CD4-positive, CD25-positive, alpha-beta regulatory T cell (primary cell): ENCODE results near the gene CD93. TPM values are rescaled to one million over a fixed set of nuclear protein-coding genes. Genes with fewer than 3 reads are reported as not detected.

ENCODE experiments used
- ATAC-seq, 2 donors: fragments of 150-1000 bp; cut with Tn5 transposase; one replicate each; pipeline ENCODE4 v1.10.0; 2021; ENCODE audit warnings: low read depth in 2 of 2, moderate number of reproducible peaks in 2 of 2, moderate library complexity in 1 of 2
- DNase-seq, 3 donors: peaks; one replicate each; pipeline versions ENCODE4 v3.0.0 to v3.0.0-alpha.2; 2012 to 2022; ENCODE audit warnings: mixed read lengths in 1 of 3
- H3K27ac ChIP-seq: one replicate; pipeline ENCODE4 v1.7.0; 2013; ENCODE audit warnings: mild to moderate bottlenecking, low read length; ENCODE audit not compliant: insufficient read depth, poor library complexity, severe bottlenecking
- H3K27me3 ChIP-seq: one replicate; pipeline ENCODE4 v1.7.0; 2013; ENCODE audit warnings: low read length; ENCODE audit not compliant: control insufficient read depth, insufficient read depth
- H3K36me3 ChIP-seq: one replicate; pipeline ENCODE4 v1.7.0; 2013; ENCODE audit warnings: mild to moderate bottlenecking, low read length, moderate library complexity; ENCODE audit not compliant: control insufficient read depth, insufficient read depth
- H3K4me1 ChIP-seq: 2 replicates; pipeline ENCODE4 v1.7.0; 2013; ENCODE audit warnings: mild to moderate bottlenecking, low read length; ENCODE audit not compliant: insufficient read depth, control insufficient read depth, poor library complexity, severe bottlenecking
- H3K4me3 ChIP-seq: one replicate; pipeline ENCODE4 v1.7.0; 2013; ENCODE audit warnings: low read depth, mild to moderate bottlenecking, low read length, moderate library complexity
- H3K9me3 ChIP-seq, 2 experiments: 1 replicate in 1 of 2; 2 replicates in 1 of 2; pipeline ENCODE4 v1.7.0; 2013; ENCODE audit warnings: low read length in 2 of 2, mild to moderate bottlenecking in 1 of 2, moderate library complexity in 1 of 2; ENCODE audit not compliant: control insufficient read depth in 2 of 2
- H3K27ac Mint-ChIP-seq, 3 donors: one replicate each; pipeline ENCODE4 v1.8.0; 2020 to 2022; ENCODE audit warnings: mild to moderate bottlenecking in 3 of 3, mixed read lengths in 3 of 3, moderate library complexity in 2 of 3
- H3K27me3 Mint-ChIP-seq: one replicate; pipeline ENCODE4 v1.8.0; 2022; ENCODE audit warnings: mild to moderate bottlenecking, mixed read lengths
- H3K36me3 Mint-ChIP-seq: one replicate; pipeline ENCODE4 v1.8.0; 2020; ENCODE audit warnings: mixed read lengths
- H3K4me1 Mint-ChIP-seq, 4 donors: one replicate each; pipeline ENCODE4 v1.8.0; 2020 to 2022; ENCODE audit warnings: mixed read lengths in 4 of 4, mild to moderate bottlenecking in 1 of 4
- H3K4me3 Mint-ChIP-seq, 4 donors: one replicate each; pipeline ENCODE4 v1.8.0; 2020 to 2022; ENCODE audit warnings: mild to moderate bottlenecking in 4 of 4, mixed read lengths in 4 of 4, moderate library complexity in 3 of 4
- H3K9me3 Mint-ChIP-seq, 7 donors: one replicate each; pipeline ENCODE4 v1.8.0; 2020 to 2022; ENCODE audit warnings: mixed read lengths in 7 of 7, mild to moderate bottlenecking in 3 of 7, moderate library complexity in 2 of 7
- polyA plus RNA-seq, 4 donors: library from polyadenylated mRNA; unstranded; fragments of 300-500 nt; fragmentation: Illumina TruSeq; gene quantifications; one replicate each; pipeline ENCODE4 v1.2.3, GENCODE V29; 2021
- total RNA-seq: library from RNA; stranded (reverse); gene quantifications from one replicate; pipeline ENCODE4 v1.2.3, GENCODE V29; 2022

The CD93 gene
- total and polyA plus RNA-seq, 5 donors from 2014 or later = 0.12 to 3.3 (median 0.30) TPM

DNA sequence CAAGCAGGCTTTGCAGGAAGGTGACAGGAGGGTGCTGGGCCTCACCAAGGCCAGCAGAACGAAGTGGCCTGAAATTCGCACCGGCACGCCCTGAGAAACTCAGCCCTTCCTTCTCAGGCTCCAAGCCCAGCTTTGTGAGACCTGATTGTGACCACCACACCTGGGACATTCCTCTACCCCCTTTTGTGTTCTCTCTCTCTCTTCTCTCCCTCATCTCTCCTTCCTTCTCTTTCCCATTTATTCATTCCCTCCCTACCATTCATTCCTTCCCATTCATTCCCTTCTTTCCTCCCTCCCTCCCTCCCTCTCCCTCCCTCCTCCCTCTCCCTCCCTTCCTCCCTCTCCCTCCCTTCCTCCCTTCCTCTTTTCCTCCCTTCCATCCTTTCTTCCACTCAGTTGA is 8.8 kb downstream of the CD93 start:
- no peaks in the 10 kb centered on the region for H3K4me1 ChIP-seq
- Mint-ChIP-seq H3K27ac (no peak overlapping the region), H3K4me3 (no peak overlapping the region), H3K27me3 (peaks cover 7% of the 10 kb centered on the region), H3K9me3 (no peaks in the 10 kb centered on the region), H3K4me1 (peaks cover 0 to 7% (median 3%) of the 10 kb centered on the region in 4 donors), H3K36me3 (no peaks in the 10 kb centered on the region)
- no peak overlapping the region for H3K4me3 ChIP-seq
- H3K27ac ChIP-seq = no peak overlapping the region
- no peaks in the 10 kb centered on the region for H3K27me3 ChIP-seq
- H3K36me3 ChIP-seq = no peaks in the 10 kb centered on the region
- DNase-seq (no peak), ATAC-seq (no peak)
- no peaks in the 10 kb centered on the region for H3K9me3 ChIP-seq

DNA sequence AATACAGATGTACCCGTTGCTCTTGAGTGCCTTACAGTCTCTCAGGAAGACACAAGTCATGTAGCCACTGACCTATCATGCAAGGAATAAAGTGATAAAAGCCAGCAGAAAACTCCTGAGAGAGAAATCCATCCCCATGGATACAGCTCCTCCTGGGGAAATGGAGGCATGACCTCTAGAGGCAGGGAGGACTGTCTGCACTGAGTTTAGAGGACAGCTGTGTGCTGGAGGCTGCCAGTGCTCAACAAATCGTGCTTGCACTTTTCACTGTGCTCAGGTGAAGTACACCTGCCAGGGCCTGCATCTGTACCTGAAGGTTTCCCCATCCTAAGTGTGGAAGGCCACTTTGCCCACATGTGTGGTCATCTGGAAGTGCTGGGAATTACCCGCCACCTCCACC is 12.1 kb downstream of the CD93 start:
- no peaks in the 10 kb centered on the region for H3K9me3 ChIP-seq
- Mint-ChIP-seq H3K9me3 (no peaks in the 10 kb centered on the region), H3K4me1 (no peaks in the 10 kb centered on the region), H3K27me3 (peaks cover 7% of the 10 kb centered on the region), H3K4me3 (no peak overlapping the region), H3K36me3 (no peaks in the 10 kb centered on the region), H3K27ac (no peak overlapping the region)
- no peak overlapping the region for H3K4me3 ChIP-seq
- H3K27me3 ChIP-seq = no peaks in the 10 kb centered on the region
- H3K4me1 ChIP-seq = no peaks in the 10 kb centered on the region
- ATAC-seq (no peak), DNase-seq (no peak)
- H3K27ac ChIP-seq = no peak overlapping the region
- no peaks in the 10 kb centered on the region for H3K36me3 ChIP-seq

DNA sequence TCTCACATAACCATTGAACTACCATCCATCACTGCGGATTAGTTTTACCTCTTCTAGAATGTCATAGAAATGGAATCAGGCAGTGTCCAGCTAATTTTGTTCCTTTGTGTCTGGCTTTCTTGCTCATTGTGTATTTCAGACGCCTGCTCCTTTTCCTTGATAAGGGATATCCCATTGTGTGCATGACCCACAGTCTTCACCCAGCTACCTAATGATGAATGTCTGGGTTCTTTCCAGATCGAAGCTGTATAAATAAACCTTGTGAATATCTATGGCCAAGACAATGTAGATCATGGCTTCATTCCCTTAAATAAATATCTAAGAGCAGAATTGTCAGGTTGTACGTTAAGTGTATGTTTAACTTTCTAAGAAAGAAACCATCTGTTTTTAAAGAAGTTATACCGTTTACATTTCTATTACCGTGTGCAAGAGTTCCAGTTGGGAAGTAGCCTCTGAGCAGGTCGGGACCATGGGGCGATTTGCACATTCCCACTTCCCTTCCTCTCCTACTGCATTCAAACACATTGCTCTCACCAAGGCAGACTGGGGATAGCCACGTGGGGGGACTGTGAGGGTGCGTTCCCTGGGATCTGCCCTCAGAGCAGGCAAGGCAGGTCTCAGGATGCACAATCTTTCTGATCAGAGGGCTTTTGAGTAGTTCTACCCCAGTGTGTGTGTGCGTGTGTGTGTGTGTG is 13.1 kb downstream of the CD93 start:
- Histone ChIP-seq H3K4me3 (no peak overlapping the region), H3K36me3 (no peaks in the 10 kb centered on the region), H3K27ac (no peak overlapping the region), H3K27me3 (peaks cover 3% of the 10 kb centered on the region), H3K4me1 (no peaks in the 10 kb centered on the region), H3K9me3 (no peaks in the 10 kb centered on the region)
- Mint-ChIP-seq H3K4me3 (no peak overlapping the region), H3K4me1 (no peaks in the 10 kb centered on the region), H3K27me3 (peaks cover 11% of the 10 kb centered on the region), H3K27ac (no peak overlapping the region), H3K9me3 (no peaks in the 10 kb centered on the region), H3K36me3 (no peaks in the 10 kb centered on the region)
- DNase-seq (no peak), ATAC-seq (no peak)

DNA sequence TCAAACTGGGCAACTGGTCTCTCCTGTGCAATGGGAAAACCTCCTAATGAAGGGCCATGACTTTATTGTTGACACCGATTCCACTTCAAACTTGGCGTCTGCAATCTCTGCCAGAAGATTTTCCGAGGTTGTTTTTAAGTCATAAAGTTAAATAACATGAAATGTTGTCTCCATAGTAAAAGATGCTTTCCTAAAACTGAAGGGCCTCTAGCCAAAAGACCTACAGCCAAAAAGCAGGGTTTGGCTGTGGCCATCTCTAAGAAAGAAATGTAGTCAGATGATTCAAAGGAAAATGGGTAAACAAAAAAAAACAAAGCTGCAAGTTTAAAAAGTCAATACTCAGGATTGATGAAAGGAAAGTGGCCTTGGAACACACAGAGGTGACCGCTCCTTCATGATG is 14.1 kb downstream of the CD93 start:
- peaks cover 3% of the 10 kb centered on the region for H3K27me3 ChIP-seq
- Mint-ChIP-seq H3K4me3 (no peak overlapping the region), H3K27ac (no peak overlapping the region), H3K4me1 (no peaks in the 10 kb centered on the region), H3K27me3 (peaks cover 10% of the 10 kb centered on the region), H3K9me3 (no peaks in the 10 kb centered on the region), H3K36me3 (no peaks in the 10 kb centered on the region)
- no peak overlapping the region for H3K27ac ChIP-seq
- DNase-seq (no peak), ATAC-seq (no peak)
- H3K36me3 ChIP-seq = no peaks in the 10 kb centered on the region
- no peak overlapping the region for H3K4me3 ChIP-seq
- no peaks in the 10 kb centered on the region for H3K9me3 ChIP-seq
- no peaks in the 10 kb centered on the region for H3K4me1 ChIP-seq

DNA sequence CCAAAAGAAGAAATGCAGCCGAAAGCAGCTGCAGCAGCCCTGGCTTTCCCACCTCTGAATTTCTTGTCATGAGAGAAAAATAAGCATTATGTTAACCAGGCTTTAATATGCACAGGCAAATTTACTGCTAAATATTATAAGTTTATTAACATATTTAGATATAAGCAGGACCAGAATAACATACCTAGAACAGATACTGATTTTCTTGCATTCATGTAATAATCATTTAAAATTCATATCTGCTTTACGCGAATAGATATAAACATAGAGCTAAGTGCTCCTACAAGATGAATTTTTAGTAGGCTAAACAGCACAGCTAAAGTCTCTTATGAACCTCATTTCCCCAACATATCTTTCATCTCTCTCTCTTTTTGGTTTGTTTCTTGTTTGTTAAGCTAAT is 14.7 kb downstream of the CD93 start:
- peaks cover 3% of the 10 kb centered on the region for H3K27me3 ChIP-seq
- no peak overlapping the region for H3K27ac Mint-ChIP-seq
- ATAC-seq (no peak), DNase-seq (no peak)
- no peaks in the 10 kb centered on the region for H3K4me1 Mint-ChIP-seq
- no peaks in the 10 kb centered on the region for H3K9me3 Mint-ChIP-seq
- no peak overlapping the region for H3K27ac ChIP-seq
- H3K36me3 ChIP-seq = no peaks in the 10 kb centered on the region
- no peaks in the 10 kb centered on the region for H3K36me3 Mint-ChIP-seq
- H3K4me3 Mint-ChIP-seq = no peak overlapping the region
- no peaks in the 10 kb centered on the region for H3K9me3 ChIP-seq
- H3K4me1 ChIP-seq = no peaks in the 10 kb centered on the region
- H3K4me3 ChIP-seq = no peak overlapping the region
- H3K27me3 Mint-ChIP-seq = peaks cover 4% of the 10 kb centered on the region

DNA sequence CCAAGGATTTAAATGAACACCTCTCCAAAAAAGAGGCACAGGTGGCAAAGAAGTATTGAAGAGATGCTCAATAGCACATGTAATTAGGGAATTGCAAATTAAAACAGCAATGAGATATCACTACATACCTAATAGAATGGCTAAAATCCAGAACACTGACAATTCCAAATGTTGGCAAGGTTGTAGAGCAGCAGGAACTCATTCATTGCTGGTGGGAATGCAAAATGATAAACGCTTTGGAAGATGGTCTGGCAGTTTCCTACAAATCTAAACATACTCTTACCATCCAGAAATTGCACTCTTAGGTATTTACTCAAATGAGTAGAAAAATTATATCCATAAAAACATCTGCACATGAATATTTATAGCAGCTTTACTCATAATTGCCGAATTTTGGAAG is 17.0 kb downstream of the CD93 start:
- peaks cover 3% of the 10 kb centered on the region for H3K27me3 ChIP-seq
- H3K9me3 Mint-ChIP-seq = no peaks in the 10 kb centered on the region
- H3K27ac ChIP-seq = no peak overlapping the region
- H3K36me3 Mint-ChIP-seq = no peaks in the 10 kb centered on the region
- H3K9me3 ChIP-seq = no peaks in the 10 kb centered on the region
- H3K4me1 ChIP-seq = no peaks in the 10 kb centered on the region
- DNase-seq (no peak), ATAC-seq (no peak)
- H3K27ac Mint-ChIP-seq = no peak overlapping the region
- H3K4me1 Mint-ChIP-seq = no peaks in the 10 kb centered on the region
- no peaks in the 10 kb centered on the region for H3K36me3 ChIP-seq
- peaks cover 8% of the 10 kb centered on the region for H3K27me3 Mint-ChIP-seq
- no peak overlapping the region for H3K4me3 ChIP-seq
- no peak overlapping the region for H3K4me3 Mint-ChIP-seq

DNA sequence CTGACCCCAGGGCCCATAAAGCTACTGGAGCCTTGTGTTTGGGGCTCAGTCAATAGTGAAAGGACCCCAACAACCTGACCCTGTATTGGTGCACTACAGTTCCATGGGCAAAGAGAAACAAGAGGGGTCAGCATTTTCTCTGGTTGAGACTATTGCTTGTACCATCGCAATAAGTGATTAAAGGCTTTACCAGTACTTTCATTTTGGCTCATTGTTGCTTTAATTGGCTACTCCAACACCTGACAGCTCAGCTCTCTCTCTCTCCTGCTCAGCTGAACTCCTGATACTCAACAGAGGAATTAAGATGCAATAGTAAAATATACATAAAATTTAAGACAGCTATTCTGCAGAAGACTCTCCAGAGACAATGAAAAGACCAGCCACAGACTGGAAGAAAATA is 17.8 kb downstream of the CD93 start:
- H3K9me3 ChIP-seq = no peaks in the 10 kb centered on the region
- no peak for DNase-seq
- H3K27ac ChIP-seq = no peak overlapping the region
- H3K27me3 Mint-ChIP-seq = peaks cover 8% of the 10 kb centered on the region
- no peaks in the 10 kb centered on the region for H3K4me1 ChIP-seq
- H3K4me1 Mint-ChIP-seq = no peaks in the 10 kb centered on the region
- no peak overlapping the region for H3K27ac Mint-ChIP-seq
- no peak overlapping the region for H3K4me3 Mint-ChIP-seq
- peaks cover 3% of the 10 kb centered on the region for H3K27me3 ChIP-seq
- no peaks in the 10 kb centered on the region for H3K36me3 Mint-ChIP-seq
- H3K9me3 Mint-ChIP-seq = peaks cover 0 to 2% (median 0%) of the 10 kb centered on the region in 7 donors
- no peak for ATAC-seq
- H3K4me3 ChIP-seq = no peak overlapping the region
- H3K36me3 ChIP-seq = no peaks in the 10 kb centered on the region

DNA sequence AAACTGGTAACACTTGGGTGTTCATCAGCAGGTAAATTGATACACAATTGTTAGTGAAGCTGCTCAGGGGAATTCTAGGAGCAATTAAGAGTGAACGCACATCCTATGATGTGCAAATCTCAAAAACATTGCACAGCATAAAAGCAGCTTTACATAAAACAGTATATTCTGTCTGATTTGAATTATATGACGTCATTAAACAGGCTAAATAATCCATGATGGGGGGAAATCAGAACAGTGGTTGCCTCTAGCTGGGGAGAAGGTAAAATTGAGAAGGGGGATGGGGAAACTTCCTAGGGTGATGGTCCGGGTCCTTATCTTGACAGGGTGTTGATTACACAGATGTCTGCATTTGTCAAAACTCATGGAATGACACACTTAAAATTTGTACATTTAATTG is 19.4 kb downstream of the CD93 start:
- no peaks in the 10 kb centered on the region for H3K9me3 ChIP-seq
- DNase-seq = no peak
- peaks cover 3% of the 10 kb centered on the region for H3K27me3 ChIP-seq
- ATAC-seq = no peak
- no peaks in the 10 kb centered on the region for H3K36me3 Mint-ChIP-seq
- no peaks in the 10 kb centered on the region for H3K4me1 Mint-ChIP-seq
- H3K4me3 Mint-ChIP-seq = no peak overlapping the region
- no peaks in the 10 kb centered on the region for H3K36me3 ChIP-seq
- no peak overlapping the region for H3K27ac ChIP-seq
- H3K4me1 ChIP-seq = no peaks in the 10 kb centered on the region
- peaks cover 8% of the 10 kb centered on the region for H3K27me3 Mint-ChIP-seq
- H3K27ac Mint-ChIP-seq = no peak overlapping the region
- peaks cover 0 to 2% (median 0%) of the 10 kb centered on the region in 7 donors for H3K9me3 Mint-ChIP-seq
- H3K4me3 ChIP-seq = no peak overlapping the region
